Muscle of leg (tissue), 11 donors: ENCODE data around the gene AOPEP. TPM values are rescaled to one million over a fixed set of nuclear protein-coding genes. Genes with fewer than 3 reads are reported as not detected.
A peak's percentile ranks its signal among the peaks of the same experiment; 100 is the strongest.

Source experiments
- DNase-seq: peaks from one replicate; pipeline ENCODE4 v3.0.0; 2013
- H3K27ac ChIP-seq: one replicate; pipeline ENCODE4 v1.5.1; 2013; ENCODE audit warnings: mild to moderate bottlenecking, low read length, control low read depth
- H3K27me3 ChIP-seq: one replicate; pipeline ENCODE4 v1.6.1; 2013; ENCODE audit warnings: low read length; ENCODE audit not compliant: control insufficient read depth, insufficient read depth
- H3K36me3 ChIP-seq: one replicate; pipeline ENCODE4 v1.6.1; 2013; ENCODE audit warnings: low read length; ENCODE audit not compliant: control insufficient read depth, insufficient read depth
- H3K4me1 ChIP-seq: one replicate; pipeline ENCODE4 v1.6.1; 2013; ENCODE audit warnings: low read length; ENCODE audit not compliant: control insufficient read depth, insufficient read depth
- H3K4me3 ChIP-seq: one replicate; pipeline ENCODE4 v1.5.1; 2013; ENCODE audit warnings: low read length, control low read depth
- H3K9me3 ChIP-seq: replicated peaks from 2 replicates; pipeline ENCODE4 v1.6.1; 2013; ENCODE audit warnings: low read depth, low read length; ENCODE audit not compliant: control insufficient read depth
- WGBS: methylation state at CpG from one replicate; pipeline ENCODE4 v1.1.5; 2013; ENCODE audit warnings: missing lambda C conversion rate; ENCODE audit not compliant: insufficient coverage; 5-methylcytosine and 5-hydroxymethylcytosine counted together
- polyA plus RNA-seq, 8 donors: library from polyadenylated mRNA; unstranded; fragments of 120-200 nt; gene quantifications; one replicate each; pipeline versions ENCODE4 v1.2.1 to v1.2.3, GENCODE V29; 2013; ENCODE audit warnings: inconsistent platforms in 1 of 8, low replicate concordance in 1 of 8; ENCODE audit not compliant: insufficient read length in 8 of 8, insufficient read depth in 1 of 8
- total RNA-seq: library from RNA; stranded (reverse); fragments of 120-200 nt; gene quantifications from one replicate; pipeline ENCODE4 v1.2.4, GENCODE V29; 2013

AOPEP gene
- total and polyA plus RNA-seq, 9 donors, result 35.0 to 52.3 (median 43.3) TPM

GRCh38 chr9:95026148-95026524 lies 299.6 kb downstream of the AOPEP start:
- H3K27me3 ChIP-seq, result no peaks in the 10 kb centered on the region
- H3K9me3 ChIP-seq, result no peaks in the 10 kb centered on the region
- peaks cover 52% of the 10 kb centered on the region for H3K4me1 ChIP-seq
- WGBS, result no CpG with 5 or more reads among the region's 6 CpGs
- no peak for DNase-seq
- H3K36me3 ChIP-seq, result peaks cover 10% of the 10 kb centered on the region
- no peak overlapping the region for H3K4me3 ChIP-seq
- H3K27ac ChIP-seq, result peak overlapping the region; percentile 2

DNA sequence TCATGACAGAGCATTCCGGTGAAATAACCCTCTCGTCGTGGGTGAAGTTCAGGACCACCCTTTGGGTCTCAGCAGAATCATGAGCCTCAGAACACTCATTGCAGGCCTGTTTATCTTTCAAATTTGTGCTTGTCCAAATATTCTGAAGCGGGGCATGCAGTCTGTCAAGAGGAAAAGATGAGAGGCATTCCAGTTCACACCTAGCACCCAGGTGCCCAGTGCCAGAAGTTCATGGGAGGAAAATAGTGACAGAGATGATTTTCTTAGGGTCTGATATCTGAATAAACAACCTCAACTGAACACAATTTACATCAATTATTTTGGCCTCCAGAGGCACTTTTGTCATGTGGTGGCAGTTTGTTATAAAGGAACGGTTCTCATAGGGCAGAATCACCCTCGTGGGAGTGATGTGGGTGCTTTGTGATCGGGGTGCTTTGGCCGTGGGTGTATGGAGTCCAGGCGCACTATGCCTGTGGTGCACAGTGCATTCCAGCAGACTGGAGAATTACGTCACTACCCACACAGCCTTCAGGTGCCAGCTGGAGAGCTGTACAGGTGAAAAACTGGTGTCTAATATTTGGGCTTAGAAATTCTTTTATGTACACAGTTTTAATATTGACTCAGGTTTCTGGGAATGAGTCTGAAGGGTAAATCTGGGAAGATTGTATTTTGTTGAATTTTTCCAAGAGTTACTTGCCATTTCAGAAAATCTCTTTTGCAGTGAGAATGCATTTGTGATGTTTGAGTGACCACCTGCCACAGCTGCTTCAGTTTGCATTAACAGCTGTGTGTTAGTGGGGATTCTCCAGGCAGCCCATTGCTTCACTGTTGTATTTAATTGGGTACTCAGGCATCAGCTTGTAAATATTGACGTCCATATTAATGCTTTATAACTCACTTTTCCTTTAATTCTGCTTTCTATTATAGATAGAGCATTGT lies 301.7 kb downstream of the AOPEP start:
- peak overlapping the region; percentile 75 for H3K27ac ChIP-seq
- H3K4me3 ChIP-seq, result no peak overlapping the region
- 96% methylated on average over 3 of the region's 11 CpGs for WGBS
- H3K4me1 ChIP-seq, result peaks cover 63% of the 10 kb centered on the region
- H3K36me3 ChIP-seq, result peaks cover 9% of the 10 kb centered on the region
- DNase-seq, result no peak
- H3K27me3 ChIP-seq, result no peaks in the 10 kb centered on the region
- no peaks in the 10 kb centered on the region for H3K9me3 ChIP-seq

DNA sequence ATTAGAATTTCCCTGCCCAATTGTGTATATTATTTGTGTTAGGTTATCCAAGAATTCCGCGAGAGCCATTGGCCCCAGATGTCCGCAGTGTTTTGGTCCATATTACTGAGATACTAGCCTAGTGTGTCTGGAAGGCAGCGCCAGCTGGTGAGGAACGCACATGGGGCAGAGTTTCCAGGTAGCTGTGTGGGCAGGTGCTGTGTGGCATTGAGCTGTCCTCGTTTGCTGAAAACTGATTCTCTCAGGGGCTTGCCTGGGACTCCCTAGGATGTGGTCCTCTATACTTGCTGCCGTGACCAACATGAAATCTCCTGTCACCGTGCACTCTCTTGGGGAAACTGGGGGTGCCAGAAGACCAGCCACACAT lies 302.3 kb downstream of the AOPEP start:
- DNase-seq, result no peak
- 82% methylated on average over 7 of the region's 8 CpGs for WGBS
- Histone ChIP-seq H3K27me3 (no peaks in the 10 kb centered on the region), H3K36me3 (peaks cover 9% of the 10 kb centered on the region), H3K4me3 (no peak overlapping the region), H3K9me3 (no peaks in the 10 kb centered on the region), H3K27ac (peak overlapping the region; percentile 75), H3K4me1 (peaks cover 56% of the 10 kb centered on the region)

DNA sequence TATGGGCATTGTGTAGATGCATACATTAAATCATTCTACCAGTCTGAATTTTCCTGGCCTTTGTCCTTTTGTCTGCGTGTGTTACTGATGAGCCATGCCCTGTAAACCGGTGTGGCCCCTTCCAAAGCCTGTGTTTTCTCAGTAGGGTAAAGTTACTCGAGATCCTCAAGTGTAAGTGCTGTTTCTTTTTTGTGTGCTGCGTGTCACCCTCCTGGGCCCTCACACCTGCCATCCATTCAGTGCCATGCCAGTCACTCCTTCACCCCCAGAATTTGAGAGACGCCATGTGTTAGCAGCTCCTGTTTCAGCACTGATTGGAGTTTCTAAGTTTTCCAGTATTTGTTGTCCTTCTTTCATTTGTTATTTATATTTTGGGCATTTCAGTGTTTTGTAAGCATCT lies 302.8 kb downstream of the AOPEP start:
- Histone ChIP-seq H3K4me3 (no peak overlapping the region), H3K27ac (peak overlapping the region; percentile 75), H3K36me3 (peaks cover 9% of the 10 kb centered on the region), H3K27me3 (no peaks in the 10 kb centered on the region), H3K9me3 (no peaks in the 10 kb centered on the region), H3K4me1 (peaks cover 52% of the 10 kb centered on the region)
- DNase-seq, result no peak
- WGBS, result 80% methylated on average over 1 of the region's 5 CpGs

GRCh38 chr9:95029720-95030119 lies 303.2 kb downstream of the AOPEP start:
- 40% methylated on average over 1 of the region's 2 CpGs for WGBS
- no peaks in the 10 kb centered on the region for H3K27me3 ChIP-seq
- no peak overlapping the region for H3K4me3 ChIP-seq
- no peak for DNase-seq
- peaks cover 9% of the 10 kb centered on the region for H3K36me3 ChIP-seq
- H3K27ac ChIP-seq, result no peak overlapping the region
- peaks cover 49% of the 10 kb centered on the region for H3K4me1 ChIP-seq
- no peaks in the 10 kb centered on the region for H3K9me3 ChIP-seq

GRCh38 chr9:95030344-95030743 lies 303.8 kb downstream of the AOPEP start:
- Histone ChIP-seq H3K36me3 (peaks cover 9% of the 10 kb centered on the region), H3K4me1 (peaks cover 44% of the 10 kb centered on the region), H3K4me3 (no peak overlapping the region), H3K9me3 (no peaks in the 10 kb centered on the region), H3K27ac (no peak overlapping the region), H3K27me3 (no peaks in the 10 kb centered on the region)
- no peak for DNase-seq
- no CpG with 5 or more reads among the region's 4 CpGs for WGBS

- H3K36me3 ChIP-seq, result peaks cover 9% of the 10 kb centered on the region
- no peaks in the 10 kb centered on the region for H3K27me3 ChIP-seq
- H3K4me3 ChIP-seq, result no peak overlapping the region
- H3K4me1 ChIP-seq, result peaks cover 41% of the 10 kb centered on the region
- DNase-seq, result no peak
- H3K27ac ChIP-seq, result peak overlapping the region; percentile 3
- WGBS, result no CpG with 5 or more reads among the region's 10 CpGs
- H3K9me3 ChIP-seq, result no peaks in the 10 kb centered on the region
Observed at GRCh38 chr9:95030920-95031642, 304.6 kb downstream of the AOPEP start.

DNA sequence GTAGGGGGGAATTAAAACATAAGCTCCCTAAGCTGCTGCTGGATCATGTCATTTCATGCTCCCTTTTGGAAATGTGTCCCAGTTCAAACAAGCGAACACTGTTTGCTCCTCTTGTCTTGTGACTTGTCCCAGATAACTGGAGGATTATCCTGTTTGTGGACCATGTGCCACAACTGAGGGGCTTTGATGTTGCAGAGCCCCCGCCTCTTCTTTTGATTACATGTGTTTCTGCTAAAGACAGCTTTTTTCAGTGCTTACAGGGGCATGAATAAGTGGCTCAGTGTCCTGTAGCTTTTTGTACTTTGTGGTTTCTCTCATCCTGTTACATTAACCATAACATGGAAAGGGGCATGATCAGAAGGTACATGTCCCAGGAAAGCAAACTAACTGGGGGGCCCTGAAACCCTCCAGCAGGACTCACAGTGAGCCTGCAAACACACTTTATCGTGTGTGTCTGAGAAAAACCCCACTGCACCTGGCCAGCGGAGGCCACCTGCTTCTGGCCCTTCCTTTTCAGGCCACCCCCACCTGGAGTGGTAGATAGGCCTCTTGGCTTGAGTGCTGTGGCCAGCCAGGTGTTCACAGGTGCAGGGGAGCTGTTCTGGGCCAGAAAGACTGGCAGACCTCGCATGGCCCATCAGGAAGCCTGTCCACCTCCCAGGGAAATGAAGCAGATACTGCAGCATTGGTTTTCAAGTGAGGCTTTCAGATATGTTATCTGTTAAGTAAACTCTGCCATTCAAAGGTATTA lies 305.4 kb downstream of the AOPEP start:
- Histone ChIP-seq H3K27me3 (no peaks in the 10 kb centered on the region), H3K4me1 (peaks cover 45% of the 10 kb centered on the region), H3K36me3 (peaks cover 9% of the 10 kb centered on the region), H3K4me3 (no peak overlapping the region), H3K9me3 (no peaks in the 10 kb centered on the region), H3K27ac (peak overlapping the region; percentile 3)
- DNase-seq, result peak; percentile 42
- 89% methylated on average over 3 of the region's 5 CpGs for WGBS

DNA sequence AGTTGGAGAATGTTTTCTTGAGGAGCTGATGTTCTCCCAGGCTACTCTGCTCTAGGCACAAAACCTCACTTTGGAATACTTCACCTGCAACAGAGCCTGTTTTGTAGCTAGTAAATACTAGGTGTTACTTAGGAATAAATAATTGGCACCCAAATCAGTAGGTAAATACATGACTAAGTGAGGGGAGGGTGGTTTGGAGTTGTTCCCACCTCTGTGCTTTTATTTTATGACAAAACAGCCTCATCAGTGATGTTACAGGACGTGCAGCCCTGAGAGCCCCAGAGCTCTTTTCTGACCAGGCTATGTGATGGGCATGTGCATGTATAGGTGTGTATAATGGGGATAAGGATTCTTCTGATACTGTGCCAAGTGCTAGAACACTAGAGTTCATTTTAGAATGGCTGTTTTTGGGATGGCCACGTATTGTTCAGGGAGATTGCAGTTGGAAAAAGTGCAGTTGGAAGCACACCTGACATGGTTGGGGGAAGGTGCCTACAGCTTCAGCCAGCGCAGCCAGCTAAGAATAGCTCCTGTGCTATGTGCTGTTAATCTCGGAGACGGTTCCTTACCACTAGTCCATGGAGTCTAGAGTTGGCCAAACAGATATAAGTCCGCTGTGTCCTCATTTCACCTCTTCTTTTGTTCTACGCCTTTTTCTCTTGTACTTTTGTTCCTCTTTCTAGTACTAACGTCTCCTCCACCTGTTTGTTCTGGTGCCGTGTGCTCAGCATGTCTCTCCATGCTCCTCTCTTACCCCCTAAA lies 306.3 kb downstream of the AOPEP start:
- WGBS, result 68% methylated on average over 9 of the region's 9 CpGs
- DNase-seq, result no peak
- peaks cover 9% of the 10 kb centered on the region for H3K36me3 ChIP-seq
- H3K4me3 ChIP-seq, result no peak overlapping the region
- no peaks in the 10 kb centered on the region for H3K27me3 ChIP-seq
- H3K9me3 ChIP-seq, result no peaks in the 10 kb centered on the region
- H3K4me1 ChIP-seq, result peaks cover 48% of the 10 kb centered on the region
- no peak overlapping the region for H3K27ac ChIP-seq
